ENCODE results near the gene APOL3. TPM values are rescaled to one million over a fixed set of nuclear protein-coding genes. Genes with fewer than 3 reads are reported as not detected.
A peak's percentile ranks its signal among the peaks of the same experiment; 100 is the strongest.

APOL3 gene
- total and polyA plus RNA-seq, 10 of the 15 experiments (the other 5 are each of a cell fraction or from before 2014, with no cell fraction given), result 6.9 to 66.8 (median 48.5) TPM

DNA sequence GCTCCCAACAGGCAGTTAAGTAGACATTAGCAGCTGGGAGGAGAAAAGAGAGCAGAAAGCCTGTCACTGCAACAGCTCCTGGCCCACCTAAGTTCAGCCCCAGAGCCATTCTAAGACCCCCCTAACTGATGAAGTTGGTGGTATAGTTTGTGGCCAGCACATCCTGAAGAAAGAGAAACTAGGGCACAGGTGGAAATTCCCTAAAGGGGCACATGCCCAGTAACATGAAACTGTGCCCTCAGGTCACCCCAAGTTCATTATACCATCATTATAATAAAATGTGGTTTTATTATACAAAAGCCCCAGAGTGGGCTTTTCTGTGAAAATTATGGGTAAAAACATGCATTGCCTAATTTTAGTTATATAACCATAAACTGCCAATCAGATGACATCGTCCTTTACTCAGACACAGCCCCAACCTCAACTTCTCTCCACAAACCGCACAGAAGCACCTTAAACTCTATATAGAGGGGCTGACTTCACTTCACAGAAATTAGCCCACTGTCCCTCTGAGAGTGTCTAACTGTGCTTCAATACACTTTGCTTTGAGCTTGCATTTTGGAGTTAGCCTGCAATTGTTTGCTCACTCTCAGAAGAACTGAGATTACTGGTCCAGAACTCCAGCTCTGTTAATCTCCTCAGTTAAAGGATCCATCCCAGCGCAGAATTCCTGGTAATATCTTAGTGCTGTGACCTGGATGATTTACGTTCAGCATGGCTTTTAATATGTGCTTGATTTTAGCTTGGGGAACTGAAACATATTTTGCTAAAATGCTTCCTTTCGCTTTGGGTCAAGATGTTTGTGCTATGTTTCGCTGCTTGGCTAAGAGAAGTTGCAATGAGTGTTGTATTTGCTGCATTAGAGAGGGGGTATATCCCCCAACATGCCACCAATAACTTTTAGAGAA, 1.8 kb upstream of the APOL3 start (continued):
- TF ChIP-seq ATF2 (IDR thresholded peaks at IDR 0.05; ENCODE audit: low read length), result peak; percentile 89
- TF ChIP-seq PAX8 (IDR thresholded peaks at IDR 0.05), result no peak
- TF ChIP-seq SREBF1 (IDR thresholded peaks at IDR 0.05; ENCODE audit: low read length), result no peak
- TF ChIP-seq ZBED1 (IDR thresholded peaks at IDR 0.05; ENCODE audit: borderline replicate concordance), result peak; percentile 56; the same call in 1 of the 2 replicates
- TF ChIP-seq EP300 (IDR thresholded peaks at IDR 0.05; ENCODE audit: borderline replicate concordance in 1 of 2, control insufficient read depth in 1 of 2, low read depth in 2 of 2, low read length in 2 of 2), result peak; percentile 13 to 37; a peak in 3 of 4 replicates
- peak; percentile 69 for TF ChIP-seq MEF2A (IDR thresholded peaks at IDR 0.05; ENCODE audit: insufficient read depth, low read depth, low read length)
- TF ChIP-seq RB1 (IDR thresholded peaks at IDR 0.05; ENCODE audit: borderline replicate concordance), result no peak
- TF ChIP-seq NBN (IDR thresholded peaks at IDR 0.05), result peak; percentile 77
- TF ChIP-seq HDAC2 (IDR thresholded peaks at IDR 0.05), result no peak
- 0 out of 2 replicates have a peak, but pooled peaks have one; percentile 11 for TF ChIP-seq CREB1 (IDR thresholded peaks at IDR 0.05; ENCODE audit: low read depth)
- no peak for TF ChIP-seq SMAD5 (IDR thresholded peaks at IDR 0.05; ENCODE audit: low read depth)
- TF ChIP-seq MLLT1 (IDR thresholded peaks at IDR 0.05), result 0 out of 2 replicates have a peak, but pooled peaks have one; percentile 60
- no peak for TF ChIP-seq BRCA1 (IDR thresholded peaks at IDR 0.05; ENCODE audit: low read depth, low read length)
- no peak for TF ChIP-seq GATAD2B (conservative IDR thresholded peaks at IDR 0.05; ENCODE audit: low read depth)
- TF ChIP-seq STAT1 (conservative IDR thresholded peaks at IDR 0.05), result no peak
- no peak for TF ChIP-seq ZNF622 (IDR thresholded peaks at IDR 0.05)
- no peak for TF ChIP-seq NFYB (IDR thresholded peaks at IDR 0.05; ENCODE audit: insufficient read depth, low read depth, low read length)
- TF ChIP-seq SREBF2 (IDR thresholded peaks at IDR 0.05; ENCODE audit: low read length), result no peak
- peak; percentile 73 for TF ChIP-seq MTA3 (IDR thresholded peaks at IDR 0.05; ENCODE audit: borderline replicate concordance, low read length)
- TF ChIP-seq ATF7 (IDR thresholded peaks at IDR 0.05; ENCODE audit: low read depth), result peak; percentile 87
- peak in 1 of 2 experiments; percentile 42; a peak in 1 of 4 replicates for TF ChIP-seq ETV6 (conservative IDR thresholded peaks at IDR 0.05 in 1 of 2, IDR thresholded peaks at IDR 0.05 in 1 of 2; ENCODE audit: borderline replicate concordance in 1 of 2, low read depth in 1 of 2)
- TF ChIP-seq TBL1XR1 (IDR thresholded peaks at IDR 0.05; ENCODE audit: low read depth, low read length), result no peak
- TF ChIP-seq ATF3 (IDR thresholded peaks at IDR 0.05; ENCODE audit: borderline replicate concordance, extremely low read depth, low read depth, low read length), result no peak
- TF ChIP-seq FOXK2 (IDR thresholded peaks at IDR 0.05), result no peak
- TF ChIP-seq CBX3 (IDR thresholded peaks at IDR 0.05; ENCODE audit: borderline replicate concordance, low read depth), result no peak
- peak; percentile 76 for TF ChIP-seq NR2F1 (conservative IDR thresholded peaks at IDR 0.05)
- TF ChIP-seq ESRRA (IDR thresholded peaks at IDR 0.05; ENCODE audit: low read length), result no peak
